GM04504 (cell line): ENCODE measurements around the gene LIMA1.

Source experiments
- DNase-seq: peaks from one replicate; pipeline ENCODE4 v3.0.0-alpha.2; 2012; ENCODE audit warnings: low read depth

LIMA1 gene

DNA sequence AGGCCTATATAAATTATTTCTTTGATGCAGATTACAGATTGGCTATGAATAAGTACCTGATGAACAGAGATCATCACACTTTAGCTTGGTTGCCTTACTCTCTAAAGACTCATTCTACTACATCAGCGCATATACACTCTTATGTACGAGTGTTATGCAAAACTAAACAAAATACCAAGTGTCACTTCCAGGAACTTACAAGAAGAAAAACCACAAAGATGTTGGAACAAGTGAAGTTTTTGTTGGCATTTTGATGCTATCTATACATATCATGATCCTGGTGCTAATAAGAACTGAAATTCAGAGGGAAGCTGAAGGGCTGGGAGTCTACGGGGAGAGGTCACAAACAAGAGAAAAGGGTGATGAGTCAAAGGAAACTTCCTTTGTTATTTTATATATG, 68.3 kb downstream of the LIMA1 start:
- DNase-seq: no peak

DNA sequence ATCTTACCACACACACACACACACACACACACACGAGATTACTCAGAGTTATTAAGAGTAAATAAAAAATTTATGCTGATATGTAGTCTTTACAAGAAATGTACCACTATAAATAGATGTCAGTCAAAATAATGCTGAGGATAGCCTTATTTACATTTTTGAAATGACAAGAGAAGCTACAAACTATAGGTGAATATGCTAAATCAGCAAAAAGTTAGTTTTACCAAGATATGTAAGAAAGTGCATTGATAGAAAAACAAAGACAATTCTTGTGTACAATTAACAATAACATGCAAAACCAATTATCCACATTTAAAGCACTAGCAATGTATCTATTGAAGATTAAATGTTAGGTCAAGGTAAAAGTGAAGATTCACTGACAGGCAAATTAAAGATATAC, 69.3 kb downstream of the LIMA1 start:
- no peak for DNase-seq

GRCh38 chr12:50213439-50213838, 69.9 kb downstream of the LIMA1 start:
- DNase-seq: no peak

DNA sequence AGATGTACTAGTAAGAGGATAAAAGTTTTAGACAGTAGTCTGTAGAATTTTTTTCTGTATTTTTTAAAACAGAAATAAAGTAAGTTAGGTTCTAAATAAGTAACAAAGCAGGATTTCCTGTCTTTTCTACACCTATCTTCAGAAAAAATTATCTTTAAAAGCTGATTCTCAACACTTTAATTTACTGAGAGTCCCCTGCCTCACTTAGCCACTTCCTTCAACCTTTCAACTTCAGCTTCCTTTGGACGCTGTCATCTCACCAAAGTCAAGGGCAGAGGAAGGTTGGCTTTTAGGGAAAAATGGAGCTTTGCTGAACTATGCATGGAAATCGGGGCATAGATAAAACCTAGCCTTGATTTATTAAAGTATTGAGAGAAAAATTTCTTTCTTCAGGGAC, 71.3 kb downstream of the LIMA1 start:
- no peak for DNase-seq

- DNase-seq: no peak
Measured at GRCh38 chr12:50211392-50212070, 71.8 kb downstream of the LIMA1 start.

GRCh38 chr12:50207424-50207823, 75.9 kb downstream of the LIMA1 start:
- no peak for DNase-seq

- DNase-seq: no peak
Measured at GRCh38 chr12:50205648-50206047, 77.7 kb downstream of the LIMA1 start.

DNA sequence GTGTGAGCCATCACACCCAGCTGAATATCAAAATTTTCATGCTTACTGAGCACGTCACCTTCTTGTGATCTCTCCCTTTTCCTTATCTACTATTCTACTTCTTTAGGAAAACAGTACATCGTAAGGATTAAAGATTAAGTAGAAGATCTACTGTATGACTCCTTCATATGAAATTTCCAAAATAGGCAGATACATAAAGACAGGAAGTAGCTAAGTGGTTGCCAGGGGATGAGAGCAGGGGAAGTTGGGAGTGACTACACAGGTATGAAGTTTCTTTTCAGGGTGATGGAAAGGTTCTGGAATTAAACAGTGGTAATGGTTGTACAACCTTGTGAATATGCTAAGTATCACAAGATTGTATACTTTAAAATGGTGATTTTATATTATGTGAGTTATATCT, 79.6 kb downstream of the LIMA1 start:
- no peak for DNase-seq

GRCh38 chr12:50201987-50202521, 81.3 kb downstream of the LIMA1 start:
- peak; percentile 71 for DNase-seq

DNA sequence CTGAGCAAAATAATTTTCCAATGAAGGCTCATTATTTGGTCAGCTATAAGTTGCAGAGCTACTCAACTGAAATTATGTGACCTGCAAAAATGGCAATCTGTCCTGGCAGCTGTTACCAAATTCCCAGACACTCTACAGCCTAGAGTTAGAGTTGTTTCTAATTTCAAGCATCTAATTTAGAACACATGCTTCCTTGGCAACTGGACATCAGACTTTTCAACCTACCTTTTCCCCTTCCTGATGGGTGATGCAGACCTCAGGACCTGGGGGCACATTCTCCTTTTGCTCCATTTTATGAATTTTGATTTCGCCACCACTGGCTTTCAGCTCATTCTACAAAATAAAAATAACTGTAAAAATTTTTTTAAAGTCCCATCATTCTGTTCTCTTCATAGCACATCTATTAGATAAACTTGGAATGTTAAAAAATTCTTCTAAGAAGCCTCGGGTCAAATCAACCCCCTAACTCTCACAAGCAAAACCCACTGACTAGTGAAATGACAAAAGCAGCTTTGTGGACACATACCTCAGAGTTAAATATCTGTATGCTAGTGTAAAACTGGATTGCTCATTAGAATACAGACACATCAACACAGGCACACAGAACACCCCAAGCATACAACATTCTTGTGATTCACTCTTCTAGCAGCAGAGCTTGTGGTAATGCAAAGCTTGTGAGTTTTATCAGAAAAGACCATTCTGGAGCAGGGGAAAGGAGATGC, 82.6 kb downstream of the LIMA1 start:
- DNase-seq: peak; percentile 71

DNA sequence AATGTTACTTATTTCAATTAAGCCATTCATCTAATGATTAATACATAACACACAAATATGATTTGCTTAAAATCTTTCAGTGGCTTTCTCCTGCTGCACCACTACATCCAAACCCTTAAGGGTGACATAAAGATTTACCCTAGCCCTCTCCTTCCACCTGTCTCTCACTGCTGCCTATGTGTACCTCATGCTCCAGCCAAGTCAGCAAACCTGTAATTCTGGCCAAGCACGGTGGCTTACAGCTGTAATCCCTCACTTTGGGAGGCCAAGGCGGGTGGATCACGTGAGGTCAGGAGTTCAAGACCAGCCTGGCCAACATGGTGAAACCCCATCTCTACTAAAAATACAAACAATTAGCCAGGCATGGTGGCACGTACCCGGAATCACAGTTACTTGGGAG, 84.5 kb downstream of the LIMA1 start:
- no peak for DNase-seq

DNA sequence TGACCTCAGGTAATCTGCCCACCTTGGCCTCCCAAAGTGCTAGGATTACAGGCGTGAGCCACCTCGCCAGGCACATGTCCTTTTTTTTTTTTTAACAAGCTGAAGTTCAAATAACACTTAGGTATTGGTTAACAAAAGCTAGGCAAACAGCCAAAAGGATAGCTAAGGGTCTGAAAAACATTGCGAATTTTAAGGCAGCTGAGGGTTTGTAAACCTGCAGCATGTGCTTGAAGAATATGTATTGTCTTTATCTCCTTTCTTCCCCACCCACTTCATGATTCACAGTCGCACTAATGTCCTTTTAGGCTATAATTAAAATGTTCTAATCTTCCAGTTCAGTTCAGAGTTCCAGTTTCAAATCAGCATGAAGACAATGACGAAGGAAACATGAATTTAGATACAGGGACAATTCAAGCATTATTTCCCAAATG, 86.0 kb downstream of the LIMA1 start:
- no peak for DNase-seq

GRCh38 chr12:50196537-50196936, 86.8 kb downstream of the LIMA1 start:
- DNase-seq: no peak

DNA sequence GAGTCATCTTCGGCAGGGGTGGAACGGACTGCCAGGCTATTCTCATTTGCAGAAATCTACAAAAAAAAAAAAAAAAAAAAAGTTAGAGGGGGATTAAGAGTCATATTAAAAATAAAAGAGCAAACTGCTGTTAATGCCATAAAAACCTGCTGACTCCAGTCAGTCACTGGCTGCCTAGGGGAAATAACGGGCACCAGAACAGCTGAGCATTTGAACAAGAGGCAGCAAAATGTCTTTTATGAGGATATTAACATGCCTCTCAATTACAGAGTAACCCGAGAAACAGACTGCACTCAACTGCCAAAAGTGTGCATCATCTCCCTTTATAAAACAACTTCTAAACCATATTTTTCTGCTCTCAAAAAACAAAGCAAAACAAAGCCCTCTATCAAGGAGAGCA, 87.5 kb downstream of the LIMA1 start:
- peak; percentile 58 for DNase-seq

- no peak for DNase-seq
Measured at GRCh38 chr12:50192908-50193307, 90.4 kb downstream of the LIMA1 start.

DNA sequence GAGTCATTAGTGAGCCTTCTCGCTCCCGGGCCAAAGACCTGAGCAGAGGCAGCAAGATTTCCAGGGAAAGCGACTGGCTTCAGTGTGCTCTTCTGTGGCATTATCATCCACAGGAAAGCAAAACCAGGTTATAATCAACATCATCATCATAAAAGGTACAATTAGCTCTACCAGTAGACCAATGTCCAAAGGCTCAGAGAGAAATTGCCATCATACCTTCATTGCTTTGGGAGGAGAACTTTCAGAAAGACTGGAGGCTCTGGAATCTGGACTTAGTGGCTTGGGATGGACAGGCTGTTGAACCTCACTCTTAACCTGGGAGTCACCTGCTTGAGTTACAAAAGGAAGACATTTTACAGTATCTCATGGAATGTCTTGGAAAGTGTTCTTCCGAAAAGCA, 91.1 kb downstream of the LIMA1 start:
- no peak for DNase-seq

DNA sequence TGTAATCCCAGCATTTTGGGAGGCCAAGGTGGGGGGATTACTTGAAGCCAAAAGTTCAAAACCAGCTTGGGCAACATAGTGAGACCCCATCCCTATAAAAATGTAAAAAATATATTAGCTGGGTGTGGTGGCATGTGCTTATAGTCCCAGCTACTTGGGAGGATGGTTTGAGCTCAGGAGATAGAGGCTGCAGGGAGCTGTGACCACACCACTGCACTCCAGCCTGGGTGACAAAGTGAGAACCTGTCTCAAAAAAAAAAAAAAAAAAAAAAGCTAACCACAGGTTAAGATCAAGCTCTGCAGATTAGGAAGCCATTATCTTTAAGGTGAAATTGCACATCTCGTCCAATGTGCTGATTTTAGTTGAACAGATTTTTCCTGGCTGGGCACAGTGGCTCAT, 92.5 kb downstream of the LIMA1 start:
- no peak for DNase-seq

DNA sequence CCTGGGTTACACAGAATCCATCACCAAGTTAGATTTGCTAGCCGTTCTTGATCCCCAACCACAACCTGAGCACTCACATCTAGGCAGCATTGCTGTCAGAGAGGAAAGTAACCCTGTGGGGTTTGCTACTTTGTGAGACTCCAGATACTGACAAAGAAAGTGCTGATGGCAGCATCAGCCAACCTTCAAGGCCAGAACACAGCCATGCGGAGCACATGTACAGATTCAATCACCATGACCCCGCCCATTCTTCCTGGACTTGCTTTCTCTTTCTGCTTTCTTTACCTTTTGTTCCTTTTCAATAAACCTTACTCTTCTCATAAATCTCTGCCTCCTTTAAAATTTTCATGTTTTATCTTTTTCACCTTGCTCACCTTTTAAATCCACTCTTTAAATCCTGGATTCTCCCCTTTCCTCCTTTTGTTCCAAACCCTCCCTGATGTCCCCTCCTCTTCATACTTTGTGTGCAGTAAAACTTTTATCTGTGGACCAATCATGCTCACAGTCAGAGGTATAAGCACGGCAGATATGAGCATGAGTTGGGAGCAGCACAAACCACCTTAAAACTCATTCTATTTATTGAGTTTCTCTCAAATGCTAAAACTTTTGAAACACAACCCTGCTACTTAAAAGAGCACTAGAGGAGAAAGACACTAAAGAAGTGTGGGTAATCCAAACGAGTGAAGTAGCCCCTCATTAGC, 94.3 kb downstream of the LIMA1 start:
- no peak for DNase-seq

DNA sequence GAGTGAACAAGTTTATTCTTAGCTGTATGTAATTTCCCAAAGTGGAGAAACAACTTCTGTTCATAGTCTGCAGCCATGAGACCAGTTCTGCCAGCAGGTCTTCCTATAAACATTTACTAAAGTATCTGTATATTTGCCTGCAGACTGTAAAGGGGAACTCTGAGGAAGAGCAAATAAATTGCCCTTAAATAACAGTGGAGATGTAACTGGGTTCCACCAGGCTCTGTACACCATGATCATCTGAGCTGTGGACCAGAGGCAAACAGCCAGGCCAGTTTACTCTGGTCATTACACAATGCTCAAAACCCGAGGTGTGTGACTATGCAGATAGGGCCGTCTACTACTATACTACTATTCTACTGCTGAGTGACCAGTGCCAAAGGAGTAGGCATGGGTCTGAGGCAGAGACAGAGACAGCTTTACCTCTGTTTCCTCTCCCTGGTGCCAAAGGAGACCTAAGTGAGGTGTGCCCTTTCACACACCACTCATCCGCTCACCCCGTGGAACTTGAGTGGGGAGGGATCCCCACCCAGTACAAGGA, 95.0 kb downstream of the LIMA1 start:
- DNase-seq: no peak

DNA sequence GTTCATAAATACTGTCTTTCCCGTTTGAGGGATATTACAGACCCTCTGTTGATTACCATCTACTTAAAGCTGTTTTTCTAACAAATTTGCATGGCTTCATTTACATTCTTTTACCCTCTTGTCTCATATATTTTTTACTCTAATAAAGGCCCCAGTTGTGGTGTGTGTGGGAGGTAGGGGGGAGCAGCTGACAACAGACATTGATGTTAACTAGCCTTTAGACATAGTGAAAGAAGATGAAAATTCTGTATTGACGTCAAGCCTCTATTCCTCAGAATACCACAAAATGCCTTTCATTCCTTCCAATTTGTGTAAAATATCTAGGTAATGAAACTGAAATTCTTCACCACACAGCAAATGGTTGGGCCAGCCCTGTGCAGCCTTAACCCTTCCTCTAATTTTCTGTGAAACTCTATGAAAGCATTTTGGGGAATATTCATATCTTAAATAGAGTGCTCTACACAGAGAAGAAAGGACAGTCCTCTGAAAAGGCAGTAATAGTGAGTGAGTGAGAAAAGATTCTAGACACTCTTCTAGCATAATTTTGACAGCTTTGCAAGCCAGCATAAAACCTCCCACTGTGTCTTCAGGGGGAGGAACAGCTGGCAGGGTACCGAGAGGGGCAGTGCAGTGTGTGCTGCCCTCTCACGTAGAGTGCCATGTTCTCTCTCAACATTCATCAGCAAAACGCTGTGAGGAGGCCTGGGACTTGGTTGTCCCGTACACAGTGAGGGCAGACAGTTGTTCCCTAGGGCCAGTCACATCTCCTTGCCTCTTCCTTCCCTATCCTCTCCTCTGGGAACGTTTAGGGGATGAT, 96.0 kb downstream of the LIMA1 start:
- peak; percentile 78 for DNase-seq

- DNase-seq: no peak
Measured at GRCh38 chr12:50186681-50187080, 96.6 kb downstream of the LIMA1 start.
